Nephron (organoid): Measurements from ENCODE around the gene ALPP.
"Not testable (repeated sequence)": the region's sequence is repeated elsewhere in the genome, so short reads cannot be mapped to it uniquely, and the experiment has no call there.

Experiments
- H3K27ac Mint-ChIP-seq, 3 experiments: 2 replicates each; pipeline ENCODE4 v1.8.0; 2020; ENCODE audit warnings: mixed read lengths in 3 of 3, mild to moderate bottlenecking in 2 of 3, moderate library complexity in 1 of 3
- H3K27me3 Mint-ChIP-seq: 2 replicates; pipeline ENCODE4 v1.8.0; 2021; ENCODE audit warnings: low read depth, mild to moderate bottlenecking, moderate library complexity, mixed read lengths
- H3K36me3 Mint-ChIP-seq: 2 replicates; pipeline ENCODE4 v1.8.0; 2020; ENCODE audit warnings: low read depth, mixed read lengths
- H3K4me1 Mint-ChIP-seq: 2 replicates; pipeline ENCODE4 v1.8.0; 2020; ENCODE audit warnings: mixed read lengths
- H3K4me3 Mint-ChIP-seq, 3 experiments: 2 replicates each; pipeline ENCODE4 v1.8.0; 2020; ENCODE audit warnings: mild to moderate bottlenecking in 3 of 3, mixed read lengths in 3 of 3, moderate library complexity in 2 of 3
- H3K9me3 Mint-ChIP-seq: 2 replicates; pipeline ENCODE4 v1.8.0; 2020; ENCODE audit warnings: mixed read lengths
- CTCF ChIP-seq, 3 experiments: fragments of 200-600 bp; sonication (generic); IDR thresholded peaks; one replicate each; pipeline ENCODE4 v1.5.0; 2021; ENCODE audit warnings: antibody characterized with exemption in 3 of 3; ENCODE audit not compliant: unreplicated experiment in 3 of 3

ALPP gene

GRCh38 chr2:232367016-232367415 is 11.5 kb upstream of the ALPP start:
- Mint-ChIP-seq H3K27ac (no peak overlapping the region), H3K4me3 (no peak overlapping the region), H3K36me3 (no peaks in the 10 kb centered on the region), H3K9me3 (peaks cover under 1% of the 10 kb centered on the region), H3K4me1 (no peaks in the 10 kb centered on the region), H3K27me3 (peaks cover 13% of the 10 kb centered on the region)
- no peak for TF ChIP-seq CTCF (IDR thresholded peaks at IDR 0.05; ENCODE audit: unreplicated experiment in 3 of 3)

GRCh38 chr2:232367591-232368233 is 10.8 kb upstream of the ALPP start:
- H3K9me3 Mint-ChIP-seq = no peaks in the 10 kb centered on the region
- no peak overlapping the region for H3K4me3 Mint-ChIP-seq
- H3K27ac Mint-ChIP-seq = no peak overlapping the region
- no peak for TF ChIP-seq CTCF (IDR thresholded peaks at IDR 0.05; ENCODE audit: unreplicated experiment in 3 of 3)
- H3K4me1 Mint-ChIP-seq = no peaks in the 10 kb centered on the region
- peaks cover 13% of the 10 kb centered on the region for H3K27me3 Mint-ChIP-seq
- no peaks in the 10 kb centered on the region for H3K36me3 Mint-ChIP-seq

GRCh38 chr2:232368311-232368731 is 10.2 kb upstream of the ALPP start:
- Mint-ChIP-seq H3K36me3 (no peaks in the 10 kb centered on the region), H3K9me3 (no peaks in the 10 kb centered on the region), H3K27ac (no peak overlapping the region), H3K4me1 (no peaks in the 10 kb centered on the region), H3K27me3 (peaks cover 13% of the 10 kb centered on the region), H3K4me3 (no peak overlapping the region)
- no peak for TF ChIP-seq CTCF (IDR thresholded peaks at IDR 0.05; ENCODE audit: unreplicated experiment in 3 of 3)

- H3K4me1 Mint-ChIP-seq = no peaks in the 10 kb centered on the region
- TF ChIP-seq CTCF (IDR thresholded peaks at IDR 0.05; ENCODE audit: unreplicated experiment in 3 of 3) = no peak
- H3K9me3 Mint-ChIP-seq = no peaks in the 10 kb centered on the region
- H3K27me3 Mint-ChIP-seq = peaks cover 16% of the 10 kb centered on the region
- H3K4me3 Mint-ChIP-seq = no peak overlapping the region
- no peaks in the 10 kb centered on the region for H3K36me3 Mint-ChIP-seq
- H3K27ac Mint-ChIP-seq = no peak overlapping the region
Observed at GRCh38 chr2:232369126-232369951, 9.2 kb upstream of the ALPP start.

GRCh38 chr2:232370007-232370406 is 8.5 kb upstream of the ALPP start:
- H3K27me3 Mint-ChIP-seq = peaks cover 21% of the 10 kb centered on the region
- not testable (repeated sequence) for H3K4me1 Mint-ChIP-seq, H3K9me3 Mint-ChIP-seq, H3K27ac Mint-ChIP-seq, H3K4me3 Mint-ChIP-seq, H3K36me3 Mint-ChIP-seq

- Mint-ChIP-seq H3K9me3 (no peaks in the 10 kb centered on the region), H3K27ac (no peak overlapping the region), H3K27me3 (peaks cover 28% of the 10 kb centered on the region), H3K4me1 (no peaks in the 10 kb centered on the region), H3K36me3 (no peaks in the 10 kb centered on the region), H3K4me3 (no peak overlapping the region)
- TF ChIP-seq CTCF (IDR thresholded peaks at IDR 0.05; ENCODE audit: unreplicated experiment in 3 of 3) = no peak
Observed at GRCh38 chr2:232372231-232373208, 6.0 kb upstream of the ALPP start.
